Measurements from ENCODE around the gene APOB. TPM values are rescaled to one million over a fixed set of nuclear protein-coding genes. Genes with fewer than 3 reads are reported as not detected.

APOB gene
- total and polyA plus RNA-seq, 2 of the 8 experiments (the other 6 are each of a cell fraction or from before 2014, with no cell fraction given), result 0.15 to 0.61 TPM

DNA sequence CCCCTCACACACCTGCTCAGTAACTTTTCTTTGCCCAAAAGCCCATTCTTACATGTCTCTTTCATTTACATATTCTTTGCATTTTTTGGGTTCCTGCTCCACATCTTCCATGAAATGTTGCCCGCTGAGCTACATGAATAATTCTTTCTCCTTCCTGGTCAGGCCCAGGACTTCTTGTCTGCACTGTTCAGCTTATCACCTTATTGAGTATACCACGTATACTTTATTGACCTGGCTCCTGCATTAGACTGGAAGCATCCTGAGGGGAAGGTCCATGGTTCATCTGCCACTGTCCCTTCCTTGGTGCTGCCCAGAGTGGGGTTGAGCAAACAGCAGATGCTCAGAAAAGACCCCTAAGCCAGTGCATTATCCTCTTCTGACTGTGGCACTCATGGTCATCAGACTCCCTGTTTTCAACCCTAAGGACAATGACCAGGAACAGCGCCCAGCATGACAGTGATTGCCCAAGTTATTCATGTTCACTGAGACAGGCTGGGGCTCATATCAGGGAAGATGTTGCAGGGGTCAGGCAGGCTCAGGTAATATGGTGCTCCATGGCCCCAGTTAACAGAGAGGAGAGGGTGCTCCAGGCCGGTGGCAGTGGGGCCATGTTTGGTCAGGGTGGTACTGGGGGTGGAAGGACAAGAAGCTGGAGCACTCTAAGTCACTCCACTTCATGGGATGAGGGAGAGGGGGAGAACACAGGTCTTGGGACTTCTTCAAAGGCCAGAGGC is 7.7 kb downstream of the APOB start:
- H3K79me1 ChIP-seq (ENCODE audit: low read depth, low read length), result no peaks in the 10 kb centered on the region
- H3K4me3 ChIP-seq (ENCODE audit: extremely low read depth in 1 of 4, insufficient read depth in 2 of 4, low read depth in 3 of 4, low read length in 4 of 4), result no peak overlapping the region
- 88% methylated on average over 4 of the region's 4 CpGs; no CpG with 5 or more reads in 1 of the 2 experiments for WGBS, 2 experiments (ENCODE audit: extremely low coverage in 1 of 2, insufficient coverage in 1 of 2, insufficient read length in 1 of 2, insufficient replicate concordance in 2 of 2, low coverage in 1 of 2, low lambda C conversion rate in 2 of 2, missing lambda C conversion rate in 1 of 2)
- ChIA-PET CTCF (ENCODE audit: partially characterized antibody) (interaction anchor here (1.4 to 1.5 kb wide), 2 partner anchors 9 to 82 kb away, joined by 5 to 6 read pairs; no protein-coding TSS in a partner anchor), POLR2A (ENCODE audit: partially characterized antibody) (no interaction called here)
- H3K27me3 ChIP-seq (replicated peaks in 1 of 4; ENCODE audit: control insufficient read depth in 3 of 4, extremely low read depth in 1 of 4, insufficient read depth in 3 of 4, low read length in 3 of 4), result no peaks in the 10 kb centered on the region
- no peaks in the 10 kb centered on the region for H3K4me1 ChIP-seq (replicated peaks in 1 of 4; ENCODE audit: control insufficient read depth in 3 of 4, insufficient read depth in 4 of 4, low read length in 3 of 4)
- no peak overlapping the region for H3K9ac ChIP-seq (replicated peaks in 1 of 4; ENCODE audit: extremely low read depth in 1 of 4, low read depth in 3 of 4, low read length in 3 of 4)
- no peak overlapping the region for H3K27ac ChIP-seq (ENCODE audit: low read depth, low read length)
- no peak overlapping the region for H2AK5ac ChIP-seq (ENCODE audit: low read depth, low read length)
- H3K4ac ChIP-seq (replicated peaks; ENCODE audit: insufficient read length, low read depth, low read length), result no peak overlapping the region
- no peak overlapping the region for H4K8ac ChIP-seq (ENCODE audit: extremely low read depth, insufficient read depth, low read length)
- H2AFZ ChIP-seq (ENCODE audit: low read length), result no peak overlapping the region
- H3K4me2 ChIP-seq (ENCODE audit: insufficient read depth in 1 of 2, low read depth in 2 of 2, low read length in 2 of 2), result no peak overlapping the region
- H3K36me3 ChIP-seq (ENCODE audit: control insufficient read depth in 2 of 4, insufficient read depth in 4 of 4, low read length in 3 of 4), result no peaks in the 10 kb centered on the region
- H2BK15ac ChIP-seq (ENCODE audit: low read length), result no peak overlapping the region
- no peaks in the 10 kb centered on the region for H4K20me1 ChIP-seq (replicated peaks in 1 of 2; ENCODE audit: control insufficient read depth in 1 of 2, insufficient read depth in 2 of 2, low read length in 2 of 2)
- no peak overlapping the region for H3K14ac ChIP-seq (ENCODE audit: insufficient read length)
- no peak overlapping the region for H2BK5ac ChIP-seq (ENCODE audit: low read depth, low read length)
- DNase-seq (ENCODE audit: low read depth in 1 of 2, low spot score in 2 of 2) (no peak), FAIRE-seq (no peak)
- no peak overlapping the region for H2BK12ac ChIP-seq (ENCODE audit: low read depth, low read length)
- H3K23ac ChIP-seq (ENCODE audit: insufficient read length), result no peak overlapping the region
- H4K5ac ChIP-seq (ENCODE audit: insufficient read length, low read depth, low read length), result no peak overlapping the region
- H3K56ac ChIP-seq (replicated peaks; ENCODE audit: insufficient read length, low read depth, low read length), result no peak overlapping the region
- no peaks in the 10 kb centered on the region; the same call in 1 of the 2 replicates for H3K23me2 ChIP-seq (ENCODE audit: low read depth, low read length)
- H3K9me3 ChIP-seq (ENCODE audit: insufficient read depth in 2 of 2, low read depth in 1 of 2, low read length in 1 of 2), result no peaks in the 10 kb centered on the region
- H4K91ac ChIP-seq (replicated peaks; ENCODE audit: insufficient read length, low read length), result no peak overlapping the region
- H2BK20ac ChIP-seq (ENCODE audit: low read length), result no peak overlapping the region
- no peak overlapping the region for H3K18ac ChIP-seq (ENCODE audit: extremely low read depth, low read length)
- no peaks in the 10 kb centered on the region for H3K79me2 ChIP-seq (ENCODE audit: control insufficient read depth in 1 of 2, insufficient read depth in 2 of 2, low read length in 2 of 2)
- H2BK120ac ChIP-seq (replicated peaks; ENCODE audit: low read depth, low read length), result no peak overlapping the region
- no peak for TF ChIP-seq JUND (IDR thresholded peaks at IDR 0.05; ENCODE audit: low read length)
- no peak for TF ChIP-seq EGR1 (IDR thresholded peaks at IDR 0.05; ENCODE audit: borderline replicate concordance, low read depth, low read length)
- TF ChIP-seq EZH2 (IDR thresholded peaks at IDR 0.05; ENCODE audit: low read depth, low read length, severe bottlenecking), result no peak
- TF ChIP-seq, protein P1, sequence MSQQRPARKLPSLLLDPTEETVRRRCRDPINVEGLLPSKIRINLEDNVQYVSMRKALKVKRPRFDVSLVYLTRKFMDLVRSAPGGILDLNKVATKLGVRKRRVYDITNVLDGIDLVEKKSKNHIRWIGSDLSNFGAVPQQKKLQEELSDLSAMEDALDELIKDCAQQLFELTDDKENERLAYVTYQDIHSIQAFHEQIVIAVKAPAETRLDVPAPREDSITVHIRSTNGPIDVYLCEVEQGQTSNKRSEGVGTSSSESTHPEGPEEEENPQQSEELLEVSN (IDR thresholded peaks at IDR 0.05), result no peak
- TF ChIP-seq YY1 (IDR thresholded peaks at IDR 0.05; ENCODE audit: low read depth, low read length), result no peak
- no peak for TF ChIP-seq TAF1 (IDR thresholded peaks at IDR 0.05; ENCODE audit: low read depth, low read length)
- no peak for TF ChIP-seq MAFK (IDR thresholded peaks at IDR 0.05; ENCODE audit: low read depth, low read length)
- no peak for TF ChIP-seq CBX8 (IDR thresholded peaks at IDR 0.05; ENCODE audit: borderline replicate concordance, low read depth, low read length)
- no peak for TF ChIP-seq ASH2L (IDR thresholded peaks at IDR 0.05; ENCODE audit: low read length)
- no peak for TF ChIP-seq KDM5A (IDR thresholded peaks at IDR 0.05; ENCODE audit: low read length)
- TF ChIP-seq RAD21 (IDR thresholded peaks at IDR 0.05 in 1 of 2, conservative IDR thresholded peaks at IDR 0.05 in 1 of 2; ENCODE audit: low read depth in 2 of 2, low read length in 2 of 2), result no peak
- TF ChIP-seq NRF1 (IDR thresholded peaks at IDR 0.05; ENCODE audit: low read depth, low read length), result no peak
- no peak for TF ChIP-seq BACH1 (IDR thresholded peaks at IDR 0.05; ENCODE audit: low read length)

All from H1 (cell line).